ENCODE data around the gene IFFO2.

IFFO2 gene

DNA sequence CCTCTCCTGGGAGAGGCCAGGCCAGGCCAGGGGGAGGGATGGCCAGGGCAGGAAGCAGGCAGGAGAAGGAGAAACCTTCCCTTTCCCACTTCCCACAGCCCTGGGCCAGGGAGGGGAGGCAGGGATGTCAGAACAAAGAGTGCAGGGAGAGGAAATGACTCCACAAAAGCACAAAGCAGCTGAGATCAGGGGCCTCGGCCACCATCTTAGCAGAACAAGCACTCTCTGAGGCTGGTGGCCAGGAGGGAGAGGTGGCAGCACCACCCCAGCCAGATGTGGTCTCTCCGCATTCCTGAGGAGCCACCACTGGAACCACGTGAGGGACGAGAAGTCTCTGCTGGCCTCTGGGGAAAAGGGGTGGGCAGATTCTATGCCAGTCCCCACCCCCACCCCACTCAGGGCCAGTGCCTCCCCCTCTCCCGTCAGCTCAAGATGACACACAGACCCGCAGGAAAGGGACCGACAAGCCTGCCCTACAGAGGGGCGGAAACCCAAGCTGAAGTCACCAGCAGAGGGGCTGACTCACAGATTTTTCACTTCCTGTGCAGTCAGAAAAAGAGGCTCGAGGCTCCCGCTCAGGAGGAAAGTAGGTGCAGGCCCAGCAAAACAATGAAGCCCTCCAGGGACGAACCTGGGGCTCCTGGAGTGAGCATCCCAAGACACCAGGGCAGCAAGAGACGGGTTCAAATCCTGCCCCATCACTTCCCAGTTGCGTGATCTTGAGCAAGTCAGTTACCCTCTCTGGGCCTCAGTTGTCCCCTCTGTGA lies 30.0 kb downstream of the IFFO2 start:
- peak; percentile 89 for DNase-seq (ENCODE audit: low read depth, low spot score)
- H3K4me3 ChIP-seq (ENCODE audit: low read length): peak overlapping the region; percentile 59

- DNase-seq (ENCODE audit: low read depth, low spot score): no peak
- no peak overlapping the region for H3K4me3 ChIP-seq (ENCODE audit: low read length)
These were observed 31.2 kb downstream of the IFFO2 start for GRCh38 chr1:18925279-18925678.

DNA sequence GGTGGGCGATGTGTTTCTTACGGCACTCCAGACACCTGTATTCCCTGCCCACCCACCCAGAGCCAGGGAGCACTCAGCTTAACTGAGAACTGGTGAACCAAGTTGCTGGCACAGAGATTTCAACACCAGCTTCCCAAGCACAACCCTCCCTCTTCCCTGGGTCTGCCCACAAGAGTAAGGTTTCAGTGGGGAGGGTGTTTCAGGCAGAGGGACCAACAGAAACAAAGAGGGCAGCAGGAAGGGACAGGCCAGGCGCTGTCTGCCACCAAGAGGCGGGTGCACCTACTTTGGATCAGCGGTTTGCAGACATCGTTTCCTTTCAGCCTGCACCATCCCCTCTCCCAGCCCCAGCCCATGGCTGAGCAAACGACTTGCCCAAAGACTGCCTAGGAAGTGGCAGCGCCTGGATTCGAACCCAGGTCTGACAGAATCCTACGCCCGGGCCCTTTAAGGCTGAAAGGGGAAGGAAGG lies 32.2 kb downstream of the IFFO2 start:
- no peak for DNase-seq (ENCODE audit: low read depth, low spot score)
- H3K4me3 ChIP-seq (ENCODE audit: low read length): no peak overlapping the region

DNA sequence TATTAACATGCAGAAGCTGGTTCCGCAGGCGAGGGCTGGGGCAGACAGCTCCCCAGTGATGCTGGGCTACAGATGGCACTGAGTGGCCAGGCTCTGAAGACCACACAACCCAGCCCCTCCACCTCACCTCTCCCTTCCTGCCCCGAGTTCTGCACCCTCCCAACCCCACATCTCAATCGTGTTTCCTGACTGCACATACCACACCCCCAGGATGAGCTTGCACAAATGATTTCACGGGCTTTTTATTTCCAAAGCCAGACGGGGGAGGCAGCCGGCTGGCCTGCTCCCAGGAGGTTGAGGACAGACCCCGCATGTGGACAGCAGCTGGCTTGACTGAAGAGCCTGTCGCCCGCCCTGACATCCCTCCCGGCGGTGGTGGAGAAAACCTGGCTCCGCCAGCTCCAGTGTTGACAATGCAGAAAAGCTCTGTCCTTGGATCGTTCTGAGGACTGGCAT lies 32.7 kb downstream of the IFFO2 start:
- no peak for DNase-seq (ENCODE audit: low read depth, low spot score)
- no peak overlapping the region for H3K4me3 ChIP-seq (ENCODE audit: low read length)

GRCh38 chr1:18922848-18923755 lies 33.4 kb downstream of the IFFO2 start:
- DNase-seq (ENCODE audit: low read depth, low spot score): no peak
- H3K4me3 ChIP-seq (ENCODE audit: low read length): no peak overlapping the region

DNA sequence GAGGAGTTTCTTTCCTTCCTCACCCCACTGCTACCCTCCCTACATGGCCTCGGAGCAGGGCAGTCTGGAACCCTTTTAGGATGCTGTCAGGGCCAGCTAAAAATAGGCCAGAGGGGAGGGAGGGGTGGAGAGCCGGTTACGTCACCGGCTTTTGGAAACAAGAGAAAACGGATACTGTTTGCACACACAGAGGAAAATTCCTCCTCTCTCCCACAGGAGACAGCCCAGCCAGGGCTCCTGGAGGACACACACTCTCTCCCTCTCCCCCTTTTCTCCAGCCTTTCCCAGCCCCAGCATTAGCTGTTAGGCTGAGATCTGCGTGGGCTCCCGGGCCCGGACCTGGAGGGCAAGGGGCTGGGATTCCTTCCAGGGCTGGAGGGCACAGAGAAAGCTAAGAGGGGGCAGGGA lies 34.2 kb downstream of the IFFO2 start:
- no peak overlapping the region for H3K4me3 ChIP-seq (ENCODE audit: low read length)
- no peak for DNase-seq (ENCODE audit: low read depth, low spot score)

GRCh38 chr1:18921516-18922251 lies 34.8 kb downstream of the IFFO2 start:
- no peak for DNase-seq (ENCODE audit: low read depth, low spot score)
- no peak overlapping the region for H3K4me3 ChIP-seq (ENCODE audit: low read length)

DNA sequence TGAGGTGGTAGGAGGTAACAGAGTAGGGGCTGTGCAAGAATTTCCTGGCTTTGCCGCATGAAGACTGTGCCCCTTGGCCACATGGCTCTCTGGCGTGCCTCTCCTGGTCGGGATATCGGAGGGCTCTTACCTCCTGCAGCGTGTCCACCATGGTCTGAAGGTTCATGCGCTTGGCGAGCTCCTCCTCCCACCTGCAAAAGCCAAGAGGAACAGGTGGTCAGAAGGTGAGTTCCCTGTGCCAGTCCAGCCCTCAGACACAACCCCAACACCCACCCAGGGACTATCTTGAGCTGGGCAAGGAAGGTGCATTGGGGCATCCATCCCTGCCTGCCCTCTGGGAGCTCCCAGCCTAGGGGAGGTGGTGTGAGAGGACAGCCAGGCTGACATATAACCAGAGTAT lies 35.5 kb downstream of the IFFO2 start:
- DNase-seq (ENCODE audit: low read depth, low spot score): no peak
- H3K4me3 ChIP-seq (ENCODE audit: low read length): no peak overlapping the region

- DNase-seq (ENCODE audit: low read depth, low spot score): no peak
- H3K4me3 ChIP-seq (ENCODE audit: low read length): no peak overlapping the region
These were observed 36.5 kb downstream of the IFFO2 start for GRCh38 chr1:18919956-18920355.

DNA sequence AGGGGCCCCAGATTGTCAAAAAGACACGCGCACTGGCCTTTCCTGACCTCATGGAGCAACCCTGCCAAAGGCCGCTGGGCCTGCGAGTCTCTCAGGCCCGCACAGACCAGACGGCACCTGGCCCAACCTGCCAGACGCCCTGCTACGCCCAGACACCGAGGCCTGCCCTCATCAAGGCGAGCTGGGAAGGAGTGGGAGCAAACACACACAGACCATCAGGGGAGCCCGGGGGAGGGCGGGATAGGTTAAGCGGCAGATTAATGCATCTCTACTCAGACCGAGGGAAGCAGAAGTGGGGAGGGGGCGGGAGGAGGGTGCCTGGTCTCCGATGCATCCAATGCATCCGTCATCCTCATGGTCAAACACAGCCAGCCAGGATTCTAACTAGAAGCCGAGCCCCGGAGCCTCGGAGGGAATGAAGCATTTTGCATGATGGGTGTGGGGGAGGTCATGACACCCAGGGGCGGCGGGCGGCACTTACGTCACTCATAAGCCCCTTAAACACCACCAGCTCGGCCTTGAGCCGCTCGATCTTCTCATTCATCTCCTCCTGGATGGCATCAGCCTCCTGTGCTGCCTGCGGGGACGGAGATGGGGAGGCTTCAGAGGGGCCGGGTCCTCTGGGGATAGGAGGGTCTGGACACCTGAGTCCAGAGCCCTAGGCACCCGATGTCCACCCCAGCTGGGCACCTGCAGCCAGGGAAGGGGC lies 37.1 kb downstream of the IFFO2 start:
- no peak for DNase-seq (ENCODE audit: low read depth, low spot score)
- no peak overlapping the region for H3K4me3 ChIP-seq (ENCODE audit: low read length)

- H3K4me3 ChIP-seq (ENCODE audit: low read length): no peak overlapping the region
- no peak for DNase-seq (ENCODE audit: low read depth, low spot score)
These were observed 38.1 kb downstream of the IFFO2 start for GRCh38 chr1:18918417-18918816.

- DNase-seq (ENCODE audit: low read depth, low spot score): no peak
- no peak overlapping the region for H3K4me3 ChIP-seq (ENCODE audit: low read length)
These were observed 39.2 kb downstream of the IFFO2 start for GRCh38 chr1:18917071-18917799.

GRCh38 chr1:18915341-18915740 lies 41.1 kb downstream of the IFFO2 start:
- no peak for DNase-seq (ENCODE audit: low read depth, low spot score)

DNA sequence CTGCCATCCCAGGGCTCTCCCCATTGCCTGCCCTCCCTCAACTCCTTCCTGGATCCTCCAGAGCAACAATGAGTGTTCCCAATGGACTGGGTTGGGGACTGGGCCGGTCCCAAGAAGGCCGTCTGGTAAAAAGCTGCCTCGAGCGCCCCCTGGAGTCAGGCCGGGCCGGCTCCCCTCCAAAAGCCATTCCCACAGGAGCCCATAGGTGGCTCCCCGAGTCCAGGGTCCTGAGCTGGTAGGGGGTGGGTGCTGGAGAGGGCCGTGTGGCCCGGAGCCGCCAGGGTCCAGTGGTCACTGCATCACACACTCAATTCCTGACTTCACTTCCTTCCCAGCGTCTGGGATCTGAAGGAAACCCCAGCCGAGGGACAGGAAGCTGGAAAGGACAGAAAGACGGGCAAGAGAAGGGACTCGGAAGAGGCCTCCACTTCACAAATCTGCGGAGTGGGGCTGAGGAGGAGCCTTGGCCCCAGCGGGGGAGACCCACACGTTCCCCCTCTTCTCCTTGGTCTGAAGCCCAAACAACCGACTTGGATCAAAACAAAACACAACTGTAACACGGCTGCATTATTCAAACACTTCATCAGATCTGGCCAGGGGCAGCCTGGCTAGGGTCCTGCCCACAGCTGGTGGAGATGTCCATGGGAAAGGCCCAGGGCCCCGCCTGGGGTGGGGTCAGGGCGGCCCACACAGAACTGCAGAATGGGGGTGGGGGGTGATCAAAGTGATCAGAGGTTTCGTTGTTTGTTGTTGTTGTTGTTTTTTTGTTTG lies 43.2 kb downstream of the IFFO2 start:
- DNase-seq (ENCODE audit: low read depth, low spot score): no peak
- no peak overlapping the region for H3K4me3 ChIP-seq (ENCODE audit: low read length)

More at GRCh38 chr1:18915341-18915740, 41.1 kb downstream of the IFFO2 start:
- H3K4me3 ChIP-seq (ENCODE audit: low read length): no peak overlapping the region

DNA sequence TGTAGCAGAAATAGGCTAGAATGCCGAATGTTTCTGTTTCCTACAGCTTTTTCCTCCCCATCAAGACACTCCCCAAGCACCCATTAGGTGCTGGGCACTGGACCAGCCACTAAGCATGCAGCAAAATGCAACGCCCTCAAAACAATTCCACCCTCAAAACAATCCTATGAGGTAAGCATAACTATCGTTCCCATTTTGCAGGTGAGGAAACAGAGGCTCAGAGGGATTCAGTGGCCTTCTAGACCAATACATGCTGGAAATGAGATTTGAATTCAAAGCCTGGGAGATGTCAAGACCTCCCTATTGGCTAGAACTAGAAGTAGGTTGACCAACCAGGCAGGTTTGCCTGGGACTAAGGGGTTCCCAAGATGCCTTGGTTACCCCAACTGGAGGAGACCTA lies 43.9 kb downstream of the IFFO2 start:
- DNase-seq (ENCODE audit: low read depth, low spot score): no peak
- no peak overlapping the region for H3K4me3 ChIP-seq (ENCODE audit: low read length)

DNA sequence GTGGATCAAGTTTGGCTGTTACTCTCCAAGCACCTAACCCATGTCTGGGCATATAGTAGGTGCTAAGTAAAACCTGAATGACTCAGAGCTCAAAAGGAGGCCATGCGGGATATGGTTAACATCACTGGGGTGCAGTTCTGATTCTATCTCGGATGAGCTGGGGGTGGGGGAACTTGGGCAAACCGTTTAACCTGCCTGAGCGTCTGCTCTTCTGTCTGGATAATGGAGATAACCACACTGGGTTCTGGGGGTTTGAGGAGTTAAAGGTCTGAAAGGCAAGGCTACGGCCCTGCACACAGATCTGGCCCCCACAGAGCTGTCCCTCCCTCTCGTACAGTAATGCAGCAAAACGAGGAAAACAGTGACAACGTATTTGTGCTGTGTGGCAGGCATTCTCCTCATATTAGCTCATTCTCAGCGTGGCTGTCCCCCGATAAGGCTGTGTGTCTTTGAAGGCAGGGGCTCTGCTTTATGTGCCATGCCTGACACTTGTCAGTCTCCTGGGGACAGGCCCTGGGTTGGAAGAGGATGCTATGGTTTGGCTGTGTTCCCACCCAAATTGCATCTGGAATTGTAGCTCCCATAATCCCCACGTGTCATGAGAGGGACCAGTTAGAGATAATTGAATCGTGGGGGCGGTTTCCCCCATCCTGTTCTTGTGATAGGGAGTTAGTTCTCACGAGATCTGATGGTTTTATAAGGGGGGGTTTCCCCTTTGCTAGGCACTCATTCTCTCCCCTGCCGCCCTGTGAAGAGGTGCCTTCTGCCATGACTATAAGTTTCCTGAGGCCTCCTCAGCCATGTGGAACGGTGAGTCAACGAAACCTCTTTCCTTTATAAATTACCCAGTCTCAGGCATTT lies 47.3 kb downstream of the IFFO2 start:
- no peak overlapping the region for H3K4me3 ChIP-seq (ENCODE audit: low read length)
- no peak for DNase-seq (ENCODE audit: low read depth, low spot score)

All from Jurkat, Clone E6-1 (cell line).